COLO829 (cell line): ENCODE measurements around the gene FAM83D.
"Not testable (repeated sequence)": the region's sequence is repeated elsewhere in the genome, so short reads cannot be mapped to it uniquely, and the experiment has no call there.

Source experiments
- DNase-seq: peaks from one replicate; pipeline ENCODE4 v3.0.0; 2012; ENCODE audit warnings: low spot score

FAM83D gene

DNA sequence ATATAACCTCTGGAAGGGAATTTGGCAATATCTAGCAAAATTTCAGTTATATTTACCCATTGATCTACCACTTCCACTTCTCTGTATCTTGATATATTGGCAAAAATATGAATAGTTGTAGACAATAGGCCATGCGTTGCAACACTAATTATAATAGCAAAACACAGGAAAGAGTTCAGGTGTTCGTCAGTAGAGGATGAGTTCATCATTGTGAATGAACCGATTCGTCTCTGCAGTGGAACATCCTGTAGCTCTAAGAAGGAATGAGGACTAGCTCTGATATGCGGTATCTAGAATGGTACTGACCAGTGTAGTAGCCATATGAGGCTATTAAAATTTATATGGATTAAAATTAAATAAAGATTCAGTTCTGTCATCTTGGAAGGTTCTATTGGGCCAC is 8.3 kb downstream of the FAM83D start:
- DNase-seq = no peak

DNA sequence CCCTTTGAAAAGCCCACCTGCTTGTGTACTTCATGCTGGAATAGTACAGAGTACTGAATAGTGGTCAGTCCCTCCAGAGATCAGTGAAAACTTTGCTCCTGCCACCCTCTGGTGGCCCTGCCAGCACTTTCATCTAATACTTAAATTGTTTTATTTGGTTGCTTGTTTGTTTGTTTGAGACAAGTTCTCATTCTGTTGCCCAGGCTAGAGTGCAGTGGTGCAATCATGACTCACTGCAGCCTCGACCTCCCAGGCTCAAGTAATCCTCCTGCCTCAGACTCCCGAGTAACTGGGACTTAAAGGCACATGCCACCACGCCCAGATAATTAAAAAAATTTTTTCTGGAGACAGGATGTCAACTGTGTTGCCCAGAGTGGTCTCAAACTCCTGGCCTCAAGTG is 9.1 kb downstream of the FAM83D start:
- DNase-seq = no peak

GRCh38 chr20:38935967-38936407 is 9.8 kb downstream of the FAM83D start:
- no peak for DNase-seq

DNA sequence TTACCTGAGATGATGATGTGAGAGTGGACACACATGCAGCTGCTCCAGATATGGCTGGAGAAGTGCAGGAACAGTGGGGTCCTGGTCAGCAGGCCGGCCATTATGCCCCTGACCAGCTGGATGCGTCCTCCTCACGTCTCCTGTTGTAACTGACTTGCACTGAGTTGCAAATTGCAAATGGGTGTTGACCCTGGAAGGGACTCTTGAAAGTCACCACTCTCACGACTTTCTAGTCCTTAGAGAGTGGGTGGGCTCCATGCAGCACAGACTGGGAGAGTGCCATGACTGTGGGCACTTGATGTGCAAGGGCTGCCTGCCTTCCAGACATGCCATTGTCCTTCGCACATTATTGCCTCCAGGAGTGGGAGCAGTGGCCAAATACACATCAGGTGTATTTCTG is 10.8 kb downstream of the FAM83D start:
- DNase-seq = no peak

DNA sequence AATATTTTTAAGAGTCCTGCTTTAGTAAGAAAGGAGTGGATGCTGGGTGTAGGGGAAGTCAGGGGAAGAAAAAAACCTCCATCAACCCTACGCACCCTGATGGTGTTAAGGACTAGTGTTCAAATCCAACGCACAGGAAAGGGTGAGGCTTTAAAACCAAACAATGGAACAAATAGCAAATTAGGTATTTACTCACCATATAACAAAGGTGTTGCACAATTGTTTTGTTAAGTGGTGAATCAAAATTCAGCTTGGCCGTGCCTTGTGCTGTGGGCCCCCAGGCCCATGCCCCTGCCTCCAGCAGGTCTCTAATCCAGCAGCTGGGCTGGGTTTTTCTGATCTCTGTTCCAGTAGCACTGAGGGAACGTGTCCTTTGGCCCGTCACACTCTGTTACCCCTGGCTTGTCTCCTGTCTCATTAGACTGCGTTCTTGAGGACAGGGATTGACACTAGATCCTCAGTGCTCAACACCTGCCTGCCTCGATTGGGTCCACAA is 11.8 kb downstream of the FAM83D start:
- no peak for DNase-seq

- no peak for DNase-seq
These were observed 13.5 kb downstream of the FAM83D start for GRCh38 chr20:38939686-38940085.

GRCh38 chr20:38940644-38941043 is 14.4 kb downstream of the FAM83D start:
- DNase-seq = no peak

DNA sequence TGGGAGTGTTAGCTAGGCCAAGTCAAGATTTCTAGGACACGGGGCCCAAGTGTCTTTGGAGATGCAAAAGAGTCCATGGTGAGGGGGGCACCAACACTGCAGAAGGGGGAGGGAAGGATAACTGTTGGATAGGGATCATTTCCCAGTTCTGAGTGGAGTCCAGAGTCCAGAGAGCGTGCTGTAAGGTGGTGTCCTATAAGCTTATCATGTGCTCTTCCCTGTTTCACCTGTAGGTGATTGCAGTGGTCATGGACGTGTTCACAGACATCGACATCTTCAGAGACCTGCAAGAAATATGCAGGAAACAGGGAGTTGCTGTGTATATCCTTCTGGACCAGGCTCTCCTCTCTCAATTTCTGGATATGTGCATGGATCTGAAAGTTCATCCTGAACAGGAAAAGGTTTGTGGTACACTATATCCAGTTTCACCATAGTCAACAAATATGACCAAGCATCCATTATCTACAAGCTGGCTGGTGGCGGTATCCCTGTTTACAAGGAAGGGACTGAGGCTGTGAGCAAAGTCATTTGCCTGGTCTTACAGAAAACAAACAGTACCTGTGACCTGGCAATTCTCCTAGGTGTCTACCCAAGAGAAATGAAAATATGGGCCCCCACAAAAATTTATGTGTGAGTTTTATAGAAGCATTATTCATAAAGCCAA is 15.6 kb downstream of the FAM83D start:
- DNase-seq = no peak

GRCh38 chr20:38945012-38945411 is 18.8 kb downstream of the FAM83D start:
- no peak for DNase-seq

DNA sequence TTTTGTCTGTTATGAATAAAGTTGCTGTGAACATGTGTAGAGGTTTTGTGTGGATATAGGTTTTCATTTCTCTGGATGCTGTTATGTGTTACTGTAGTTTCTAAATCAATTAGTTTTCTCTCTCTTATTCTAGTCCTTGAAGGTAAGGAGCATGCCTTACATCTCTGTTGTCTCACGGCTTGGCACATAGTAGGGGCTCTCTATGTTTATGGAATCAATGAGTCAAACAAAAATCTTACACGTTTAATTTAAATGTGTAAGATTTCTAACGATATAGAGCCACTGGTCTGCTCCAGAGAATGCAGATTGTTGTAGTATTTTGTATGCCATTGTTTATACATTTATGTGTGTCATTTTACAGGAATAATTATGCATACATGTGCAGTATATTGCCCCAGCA is 20.6 kb downstream of the FAM83D start:
- no peak for DNase-seq

GRCh38 chr20:38947931-38948362 is 21.7 kb downstream of the FAM83D start:
- no peak for DNase-seq

GRCh38 chr20:38950254-38950653 is 24.0 kb downstream of the FAM83D start:
- DNase-seq = no peak

GRCh38 chr20:38951611-38952010 is 25.4 kb downstream of the FAM83D start:
- no peak for DNase-seq

DNA sequence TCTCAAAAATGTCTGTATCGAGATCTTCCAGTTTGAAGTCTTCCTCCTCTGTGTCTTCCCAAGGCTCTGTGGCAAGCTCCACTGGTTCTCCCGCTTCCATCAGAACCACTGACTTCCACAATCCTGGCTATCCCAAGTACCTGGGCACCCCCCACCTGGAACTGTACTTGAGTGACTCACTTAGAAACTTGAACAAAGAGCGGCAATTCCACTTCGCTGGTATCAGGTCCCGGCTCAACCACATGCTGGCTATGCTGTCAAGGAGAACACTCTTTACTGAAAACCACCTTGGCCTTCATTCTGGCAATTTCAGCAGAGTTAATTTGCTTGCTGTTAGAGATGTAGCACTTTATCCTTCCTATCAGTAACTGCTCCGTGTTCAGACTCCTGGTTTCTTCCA is 25.9 kb downstream of the FAM83D start:
- DNase-seq = no peak

DNA sequence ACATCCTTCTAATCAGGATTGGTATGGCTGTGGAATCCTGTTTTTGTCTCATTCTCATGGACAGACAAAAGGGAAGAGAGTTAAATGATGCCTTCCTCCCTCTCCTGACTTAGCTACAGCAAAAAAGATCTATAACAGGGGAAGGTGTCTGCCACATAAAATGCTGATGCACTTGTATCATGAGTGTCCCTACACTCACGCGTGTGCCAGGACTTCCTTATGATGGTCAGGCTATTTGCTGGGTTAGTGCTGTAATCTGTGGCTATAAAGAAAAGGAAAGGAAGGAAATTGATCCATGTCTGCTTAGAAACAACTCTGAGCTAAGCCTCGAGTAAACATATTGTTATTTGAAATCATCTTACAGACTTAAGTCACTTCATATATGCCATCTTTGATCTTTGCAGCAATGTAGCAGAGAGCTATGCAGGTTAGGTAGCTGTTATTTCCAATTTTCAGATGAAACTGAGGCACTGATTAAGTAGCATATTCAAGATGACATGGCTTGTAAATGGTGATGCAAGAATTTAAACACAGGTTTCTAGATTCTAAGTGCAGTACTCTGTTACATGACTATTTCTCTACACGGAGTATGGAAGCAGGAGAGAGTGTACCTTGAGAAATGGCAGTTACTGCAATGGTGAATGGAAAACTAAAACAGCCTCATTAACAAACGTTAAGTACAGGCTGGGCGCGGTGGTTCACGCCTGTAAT is 27.6 kb downstream of the FAM83D start:
- no peak for DNase-seq

GRCh38 chr20:38957235-38957876 is 31.1 kb downstream of the FAM83D start:
- DNase-seq = no peak

DNA sequence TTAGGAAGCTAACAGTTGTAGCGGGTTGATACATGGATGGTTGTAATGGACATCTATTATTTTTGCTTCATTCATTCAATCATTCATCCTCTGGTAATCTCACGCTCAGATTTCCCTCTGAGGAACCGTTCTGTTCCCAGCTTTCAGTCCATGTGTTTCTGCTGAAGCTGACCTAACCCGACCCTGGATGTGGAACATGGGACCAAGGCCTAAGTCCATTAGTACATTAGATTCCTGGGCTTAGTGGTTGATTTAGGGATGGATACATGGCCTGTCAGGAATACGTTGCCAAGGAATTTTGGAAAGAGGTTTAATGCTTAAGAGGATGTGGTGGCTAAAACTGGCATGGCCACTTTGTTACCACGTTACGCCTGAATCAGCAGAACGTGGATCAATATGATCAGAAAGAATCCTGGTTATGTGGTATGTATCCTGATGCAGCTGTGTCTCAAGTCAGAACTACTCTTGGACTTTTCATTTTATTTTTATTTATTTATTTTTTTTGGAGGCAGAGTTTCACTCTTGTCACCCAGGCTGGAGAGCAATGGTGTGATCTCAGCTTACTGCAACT is 31.8 kb downstream of the FAM83D start:
- DNase-seq = no peak

GRCh38 chr20:38960187-38960687 is 34.0 kb downstream of the FAM83D start:
- DNase-seq = not testable (repeated sequence)

GRCh38 chr20:38961530-38962043 is 35.4 kb downstream of the FAM83D start:
- DNase-seq = no peak

- peak; percentile 97 for DNase-seq
These were observed 36.1 kb downstream of the FAM83D start, which contains the start of gene DHX35 for GRCh38 chr20:38962044-38962927. Gene DHX35, plus strand, starts transcription at chr20:38962344. Its CDS starts 24 bp downstream, at chr20:38962368.

- DNase-seq = no peak
These were observed 36.7 kb downstream of the FAM83D start for GRCh38 chr20:38962928-38963401.
